Common myeloid progenitor, CD34-positive (primary cell): ENCODE measurements around the gene HEMGN.

Experiments
- CTCF ChIA-PET: fragments of 350-600 bp; sonication (Branson Sonifier 250); formaldehyde crosslinking; loops from one replicate; lab custom pipeline; 2021; ENCODE audit warnings: antibody characterized with exemption; lab: Charles Lee
- POLR2A ChIA-PET: fragments of 350-600 bp; sonication (Branson Sonifier 250); formaldehyde crosslinking; loops from one replicate; lab custom pipeline; 2021; ENCODE audit warnings: antibody characterized with exemption; lab: Charles Lee
- DNase-seq, 3 donors: peaks; one replicate each; pipeline versions ENCODE4 v3.0.0 to v3.0.0-alpha.2; 2013
- H3K27ac ChIP-seq, 2 experiments: 1 replicate in 1 of 2; 2 replicates in 1 of 2; pipeline ENCODE4 v1.7.0; 2013; ENCODE audit warnings: inconsistent platforms in 2 of 2, low read length in 2 of 2, mild to moderate bottlenecking in 2 of 2, low read depth in 1 of 2, moderate library complexity in 1 of 2; ENCODE audit not compliant: severe bottlenecking in 2 of 2, insufficient read depth in 1 of 2, poor library complexity in 1 of 2
- H3K27me3 ChIP-seq, 5 experiments: replicated peaks in 2 of 5; 1 replicate in 3 of 5; 2 replicates in 2 of 5; pipeline versions ENCODE4 v1.6.1 to v1.7.0; 2013; ENCODE audit warnings: low read length in 4 of 5, mild to moderate bottlenecking in 2 of 5, moderate library complexity in 2 of 5, inconsistent platforms in 1 of 5; ENCODE audit not compliant: insufficient read depth in 5 of 5, control insufficient read depth in 4 of 5
- H3K36me3 ChIP-seq, 4 experiments: 1 replicate in 2 of 4; 2 replicates in 2 of 4; pipeline versions ENCODE4 v1.6.1 to v1.7.0; 2013; ENCODE audit warnings: low read length in 3 of 4, control low read depth in 1 of 4, mild to moderate bottlenecking in 1 of 4; ENCODE audit not compliant: control insufficient read depth in 4 of 4, insufficient read depth in 4 of 4
- H3K4me1 ChIP-seq, 4 experiments: 1 replicate in 3 of 4; 2 replicates in 1 of 4; pipeline versions ENCODE4 v1.6.1 to v1.7.1; 2013; ENCODE audit warnings: low read length in 3 of 4, mild to moderate bottlenecking in 3 of 4, control low read depth in 1 of 4, inconsistent platforms in 1 of 4, moderate library complexity in 1 of 4; ENCODE audit not compliant: control insufficient read depth in 4 of 4, insufficient read depth in 4 of 4; ENCODE audit errors: control extremely low read depth in 1 of 4
- H3K4me3 ChIP-seq, 7 experiments: 1 replicate in 4 of 7; 2 replicates in 3 of 7; pipeline versions ENCODE4 v1.5.1 to v1.7.0; 2013; ENCODE audit warnings: mild to moderate bottlenecking in 7 of 7, low read length in 6 of 7, moderate library complexity in 6 of 7, inconsistent platforms in 2 of 7, low read depth in 2 of 7, control low read depth in 1 of 7; ENCODE audit not compliant: insufficient read depth in 4 of 7, control insufficient read depth in 1 of 7; ENCODE audit errors: extremely low read depth in 1 of 7
- H3K9me3 ChIP-seq, 5 experiments: 1 replicate in 4 of 5; 2 replicates in 1 of 5; pipeline versions ENCODE4 v1.6.1 to v1.7.1; 2013; ENCODE audit warnings: low read length in 4 of 5, mild to moderate bottlenecking in 2 of 5, inconsistent platforms in 1 of 5, low read depth in 1 of 5, moderate library complexity in 1 of 5; ENCODE audit not compliant: control insufficient read depth in 4 of 5, insufficient read depth in 2 of 5; ENCODE audit errors: control extremely low read depth in 1 of 5
- WGBS: methylation state at CpG from one replicate; pipeline ENCODE4 v1.1.5; 2013; ENCODE audit not compliant: insufficient coverage; 5-methylcytosine and 5-hydroxymethylcytosine counted together

The HEMGN gene

DNA sequence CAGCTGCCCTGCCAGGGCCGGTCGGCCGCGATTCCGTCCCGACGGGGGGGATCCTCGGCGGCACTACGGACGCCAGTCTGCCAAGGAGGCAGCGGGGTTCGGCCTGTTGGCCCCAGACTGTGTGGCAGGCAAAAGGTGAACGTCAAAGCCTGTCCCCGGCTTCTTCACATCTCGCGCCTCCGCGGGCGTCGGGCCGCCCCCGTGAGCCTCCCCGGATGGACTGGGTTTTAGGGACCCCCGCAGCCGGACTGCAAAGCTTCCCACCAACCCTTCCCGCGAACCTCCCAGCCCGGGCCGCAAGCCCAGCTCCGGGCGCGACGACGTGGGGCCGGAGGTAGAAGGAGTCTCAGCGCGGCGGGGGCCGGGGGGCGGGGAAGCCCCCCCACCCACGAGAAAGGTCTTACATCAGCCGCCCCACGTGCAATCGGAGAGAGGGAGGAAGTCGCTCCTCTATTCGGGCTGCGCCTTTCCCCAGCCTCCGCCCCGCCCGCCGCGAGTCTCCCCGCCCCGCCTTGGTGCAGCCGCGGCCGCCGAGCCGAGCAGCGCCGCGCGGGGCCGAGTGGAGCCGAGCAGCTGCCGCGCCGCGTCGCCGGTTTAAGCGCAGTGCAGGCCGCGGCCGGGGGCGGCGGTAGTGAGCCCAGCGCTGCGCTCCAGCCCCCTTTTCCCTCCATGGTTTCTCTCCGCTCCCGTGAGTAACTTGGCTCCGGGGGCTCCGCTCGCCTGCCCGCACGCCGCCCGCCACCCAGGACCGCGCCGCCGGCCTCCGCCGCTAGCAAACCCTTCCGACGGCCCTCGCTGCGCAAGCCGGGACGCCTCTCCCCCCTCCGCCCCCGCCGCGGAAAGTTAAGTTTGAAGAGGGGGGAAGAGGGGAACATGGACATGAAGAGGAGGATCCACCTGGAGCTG is 45.0 kb upstream of the HEMGN start, which contains the start of gene ANP32B:
ANP32B (plus strand) TSS at position 659 of the 906 bp plus-strand sequence; CDS start at position 874, 215 bp downstream.
- peaks cover 14 to 74% (median 56%) of the 10 kb centered on the region in 4 experiments for H3K4me1 ChIP-seq
- peak within 1 kb of the TSS; percentile 85 to 93 for H3K27ac ChIP-seq
- peak within 1 kb of the TSS; percentile 69 to 92 (median 83) for H3K4me3 ChIP-seq
- H3K27me3 ChIP-seq = no peaks in the 10 kb centered on the region
- DNase-seq = peak; percentile 92 to 98 (median 96)
- ChIA-PET CTCF (interaction anchor here (0.7 to 6.1 kb wide), 15 partner anchors 8 to 60 kb away, joined by 3 to 64 read pairs (median 5); partner anchors contain the start of gene TRMO), POLR2A (interaction anchor here (0.6 to 6.4 kb wide), 10 partner anchors 21 to 350 kb away, joined by 3 to 31 read pairs (median 3); partner anchors contain the start of genes HEMGN, NCBP1, TRMO and TSTD2)
- peaks cover 0 to 2% (median 0%) of the 10 kb centered on the region in 4 experiments for H3K36me3 ChIP-seq
- H3K9me3 ChIP-seq = no peaks in the 10 kb centered on the region
- WGBS = under 1% methylated on average over 81 of the region's 105 CpGs

DNA sequence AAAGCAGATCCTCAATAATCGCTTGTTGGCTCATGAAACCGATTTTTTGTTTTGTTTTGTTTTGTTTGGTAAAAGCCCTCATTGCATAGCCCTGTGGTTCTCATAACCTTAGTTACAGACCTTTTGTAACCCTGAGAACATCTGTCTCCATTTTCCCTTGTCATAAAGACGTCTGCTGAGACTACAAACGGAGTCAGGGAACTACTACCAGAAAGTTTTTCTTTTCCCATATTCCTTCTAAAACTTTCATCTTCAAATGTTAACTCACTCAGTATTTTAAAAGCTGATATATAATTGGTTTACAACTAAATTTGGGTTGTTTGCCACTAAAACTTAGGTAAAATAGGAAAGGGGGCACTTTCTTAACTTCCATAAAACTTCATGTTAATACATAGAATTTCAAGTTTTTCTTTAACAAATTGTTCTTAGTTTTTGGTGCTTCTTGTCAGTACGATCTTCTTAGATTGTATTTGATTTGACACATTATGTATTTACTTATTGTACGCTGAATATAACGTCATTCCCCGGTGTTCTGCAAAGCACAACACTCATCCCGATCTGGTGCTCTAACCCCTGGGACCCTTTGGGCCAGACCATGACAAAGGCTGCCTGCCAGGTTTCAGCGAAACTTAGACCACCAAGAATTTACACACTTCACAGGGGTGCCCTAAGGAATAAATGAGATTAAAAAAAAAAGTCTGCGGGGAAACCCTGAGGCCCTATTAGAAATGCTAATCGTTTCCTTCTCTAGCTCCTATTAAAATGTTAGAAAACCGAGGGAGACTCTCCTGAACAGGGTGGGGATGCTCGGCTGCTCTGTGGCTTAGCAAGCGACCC is 44.1 kb upstream of the HEMGN start:
- ChIA-PET POLR2A (interaction anchor here (0.6 to 6.4 kb wide), 7 partner anchors 10 to 66 kb away, joined by 3 to 31 read pairs (median 3); partner anchors contain the start of genes HEMGN and TRMO), CTCF (interaction anchor here (0.6 to 6.1 kb wide), 15 partner anchors 9 to 61 kb away, joined by 3 to 64 read pairs (median 5); partner anchors contain the start of gene TRMO)
- Histone ChIP-seq H3K27ac (peak overlapping the region; percentile 85 to 92), H3K9me3 (no peaks in the 10 kb centered on the region), H3K27me3 (no peaks in the 10 kb centered on the region), H3K4me3 (peak overlapping the region; percentile 15 to 77 (median 67)), H3K36me3 (peaks cover 0 to 2% (median 0%) of the 10 kb centered on the region in 4 experiments), H3K4me1 (peaks cover 11 to 66% (median 48%) of the 10 kb centered on the region in 4 experiments)
- WGBS = 5% methylated on average over 6 of the region's 15 CpGs
- peak in 2 of 3 donors; percentile 52 to 61 for DNase-seq

DNA sequence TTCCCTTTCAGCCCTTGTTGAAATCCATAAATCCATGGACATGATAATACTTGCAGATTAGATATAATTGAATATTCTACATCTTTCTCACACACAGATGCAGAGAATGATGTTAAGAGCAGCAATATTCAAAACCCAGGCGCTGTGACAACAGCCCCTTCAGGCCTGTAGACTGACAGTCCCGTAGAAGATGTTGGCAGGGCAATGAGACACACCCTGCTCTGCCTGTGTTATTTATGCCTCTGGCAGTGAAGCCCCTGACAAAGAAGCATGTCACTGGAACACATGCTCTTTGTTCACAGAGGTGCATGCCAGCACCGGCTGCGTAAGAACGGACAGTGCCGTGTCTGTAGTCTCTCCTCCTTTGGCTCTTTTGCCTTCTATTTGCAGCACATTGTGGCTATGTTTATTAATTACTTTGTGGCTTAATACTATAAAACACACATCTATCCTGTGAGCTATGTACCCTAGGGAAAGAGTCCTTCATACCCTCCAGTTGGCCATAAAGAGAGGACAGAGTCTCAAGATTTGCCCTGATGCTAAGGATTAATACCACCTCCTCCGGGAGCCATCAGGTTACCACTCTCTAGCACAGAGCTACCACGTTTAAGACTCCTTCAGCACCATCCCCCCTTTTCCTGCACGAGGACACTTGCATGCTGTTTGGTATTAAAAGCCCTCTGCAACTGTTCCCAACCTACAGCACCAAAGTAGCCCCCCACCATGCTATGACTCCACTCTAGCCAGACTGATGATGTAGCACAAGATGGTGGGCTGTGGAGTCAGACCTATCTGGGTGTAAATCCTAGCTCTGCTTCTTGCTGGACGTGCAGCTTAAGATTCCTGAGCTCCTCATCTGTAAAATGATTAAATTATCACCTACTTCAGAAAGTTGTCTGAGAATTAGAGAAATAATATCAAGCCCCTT is 43.2 kb upstream of the HEMGN start:
- Histone ChIP-seq H3K4me3 (no peak overlapping the region), H3K36me3 (no peaks in the 10 kb centered on the region), H3K9me3 (no peaks in the 10 kb centered on the region), H3K27me3 (no peaks in the 10 kb centered on the region), H3K4me1 (peaks cover 9 to 57% (median 39%) of the 10 kb centered on the region in 4 experiments), H3K27ac (peak overlapping the region in 1 of 2 experiments; percentile 92)
- 74% methylated on average over 5 of the region's 10 CpGs for WGBS
- CTCF ChIA-PET = interaction anchor here (0.7 to 6.1 kb wide), 14 partner anchors 12 to 61 kb away, joined by 3 to 64 read pairs (median 4); partner anchors contain the start of gene TRMO
- POLR2A ChIA-PET = interaction anchor here (1.1 to 6.4 kb wide), 4 partner anchors 10 to 58 kb away, joined by 3 to 31 read pairs (median 4); partner anchors contain the start of genes HEMGN and TRMO
- DNase-seq = no peak

DNA sequence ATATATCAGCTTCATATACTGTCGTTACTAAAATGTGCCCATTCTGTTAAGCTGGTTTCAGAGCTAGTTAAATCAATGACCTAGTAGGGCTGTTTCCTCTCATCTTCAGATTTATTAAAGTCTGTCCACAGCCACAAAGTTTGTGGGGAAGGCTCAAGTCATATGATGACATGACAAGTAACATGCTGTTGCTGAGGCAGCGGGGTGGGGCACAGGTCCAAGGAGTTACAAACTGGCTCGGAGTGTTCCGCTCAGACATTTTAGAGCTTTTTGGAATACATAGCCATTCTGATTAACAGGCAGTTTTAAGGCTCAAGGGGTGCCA is 42.5 kb upstream of the HEMGN start:
- Histone ChIP-seq H3K4me3 (peak overlapping the region in 1 of 7 experiments; percentile 19), H3K9me3 (no peaks in the 10 kb centered on the region), H3K36me3 (no peaks in the 10 kb centered on the region), H3K4me1 (peaks cover 6 to 51% (median 34%) of the 10 kb centered on the region in 4 experiments), H3K27ac (peak overlapping the region in 1 of 2 experiments; percentile 62), H3K27me3 (no peaks in the 10 kb centered on the region)
- peak in 1 of 3 donors; percentile 56 for DNase-seq
- ChIA-PET CTCF (interaction anchor here (0.9 to 6.1 kb wide), 9 partner anchors 9 to 57 kb away, joined by 3 to 64 read pairs (median 5); partner anchors contain the start of gene TRMO), POLR2A (no interaction called here)
- 60% methylated on average over 1 of the region's 4 CpGs for WGBS

DNA sequence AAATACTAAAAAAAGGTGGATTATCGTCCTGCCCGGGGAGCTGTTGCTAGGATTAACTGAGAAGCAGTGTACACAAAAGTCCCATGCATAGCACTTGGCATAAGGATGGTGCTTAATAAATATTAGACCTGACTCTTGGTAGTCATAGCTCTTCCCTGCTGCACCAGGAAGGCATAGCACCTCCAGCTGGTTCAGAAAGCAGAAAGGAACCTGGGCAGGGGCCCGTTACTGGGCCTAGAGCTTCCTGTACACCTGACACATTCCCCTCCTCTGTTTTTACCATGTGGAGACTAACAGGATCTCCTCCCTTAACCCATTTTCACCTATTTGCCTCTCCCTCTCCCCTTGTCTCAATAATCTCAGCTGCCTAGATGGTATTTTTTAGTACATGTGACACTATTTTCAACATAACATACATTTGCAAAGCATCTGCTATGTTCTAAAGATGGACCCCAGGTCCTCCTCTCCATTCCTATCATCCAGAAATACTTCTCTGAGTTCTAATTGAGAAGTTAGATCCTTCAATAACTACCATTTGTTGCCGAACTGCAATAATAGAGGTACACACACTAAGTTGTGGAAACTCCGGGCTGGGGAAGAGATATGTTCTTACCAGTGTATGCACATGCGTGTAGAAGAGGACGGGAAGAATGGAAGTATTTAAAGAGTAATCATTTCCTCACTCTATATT is 42.0 kb upstream of the HEMGN start:
- Histone ChIP-seq H3K9me3 (no peaks in the 10 kb centered on the region), H3K4me3 (peak overlapping the region in 1 of 7 experiments; percentile 19), H3K4me1 (peaks cover 6 to 46% (median 30%) of the 10 kb centered on the region in 4 experiments), H3K27ac (no peak overlapping the region), H3K36me3 (no peaks in the 10 kb centered on the region), H3K27me3 (no peaks in the 10 kb centered on the region)
- ChIA-PET POLR2A (interaction anchor here (0.7 to 1.3 kb wide), 2 partner anchors 45 to 54 kb away, joined by 3 read pairs; no protein-coding TSS in a partner anchor), CTCF (interaction anchor here (0.7 to 6.1 kb wide), 13 partner anchors 9 to 58 kb away, joined by 3 to 64 read pairs (median 4); partner anchors contain the start of gene TRMO)
- 50% methylated on average over 2 of the region's 7 CpGs for WGBS
- DNase-seq = peak in 1 of 3 donors; percentile 36
